IPS-15b (cell line): ENCODE data around the gene RPL15.
"Not testable (repeated sequence)": the region's sequence is repeated elsewhere in the genome, so short reads cannot be mapped to it uniquely, and the experiment has no call there.

Experiments
- H3K27me3 ChIP-seq: one replicate; pipeline ENCODE4 v1.6.1; 2013; ENCODE audit warnings: low read length; ENCODE audit not compliant: control insufficient read depth, insufficient read depth
- H3K36me3 ChIP-seq: one replicate; pipeline ENCODE4 v1.6.1; 2013; ENCODE audit warnings: low read length; ENCODE audit not compliant: control insufficient read depth, insufficient read depth
- H3K4me1 ChIP-seq: one replicate; pipeline ENCODE4 v1.6.1; 2013; ENCODE audit warnings: mild to moderate bottlenecking, low read length; ENCODE audit not compliant: control insufficient read depth, insufficient read depth
- H3K4me3 ChIP-seq: one replicate; pipeline ENCODE4 v1.5.1; 2013; ENCODE audit warnings: low read depth, low read length
- H3K9ac ChIP-seq: one replicate; pipeline ENCODE4 v1.6.1; 2013; ENCODE audit warnings: low read depth, mild to moderate bottlenecking, low read length
- H3K9me3 ChIP-seq: one replicate; pipeline ENCODE4 v1.6.1; 2013; ENCODE audit warnings: mild to moderate bottlenecking, low read length; ENCODE audit not compliant: control insufficient read depth, insufficient read depth

RPL15 gene

GRCh38 chr3:23917679-23918303, 859 bp downstream of the RPL15 start:
- H3K4me3 ChIP-seq, result peak overlapping the region; percentile 94
- H3K9ac ChIP-seq, result peak overlapping the region; percentile 99
- not testable (repeated sequence) for H3K4me1 ChIP-seq, H3K27me3 ChIP-seq, H3K9me3 ChIP-seq
- H3K36me3 ChIP-seq, result peaks cover 13% of the 10 kb centered on the region

GRCh38 chr3:23918331-23918730, 1.4 kb downstream of the RPL15 start:
- not testable (repeated sequence) for H3K9me3 ChIP-seq, H3K27me3 ChIP-seq, H3K4me1 ChIP-seq
- H3K9ac ChIP-seq, result peak overlapping the region; percentile 99
- peaks cover 13% of the 10 kb centered on the region for H3K36me3 ChIP-seq
- H3K4me3 ChIP-seq, result peak overlapping the region; percentile 94

DNA sequence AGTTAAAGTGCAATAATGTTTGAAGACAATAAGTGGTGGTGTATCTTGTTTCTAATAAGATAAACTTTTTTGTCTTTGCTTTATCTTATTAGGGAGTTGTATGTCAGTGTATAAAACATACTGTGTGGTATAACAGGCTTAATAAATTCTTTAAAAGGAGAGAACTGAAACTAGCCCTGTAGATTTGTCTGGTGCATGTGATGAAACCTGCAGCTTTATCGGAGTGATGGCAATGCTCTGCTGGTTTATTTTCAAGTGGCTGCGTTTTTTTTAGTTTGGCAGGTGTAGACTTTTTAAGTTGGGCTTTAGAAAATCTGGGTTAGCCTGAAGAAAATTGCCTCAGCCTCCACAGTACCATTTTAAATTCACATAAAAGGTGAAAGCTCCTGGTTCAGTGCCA, 2.7 kb downstream of the RPL15 start:
- Histone ChIP-seq H3K9ac (no peak overlapping the region), H3K4me3 (no peak overlapping the region), H3K36me3 (peaks cover 13% of the 10 kb centered on the region), H3K9me3 (no peaks in the 10 kb centered on the region), H3K27me3 (peaks cover 8% of the 10 kb centered on the region), H3K4me1 (no peaks in the 10 kb centered on the region)

DNA sequence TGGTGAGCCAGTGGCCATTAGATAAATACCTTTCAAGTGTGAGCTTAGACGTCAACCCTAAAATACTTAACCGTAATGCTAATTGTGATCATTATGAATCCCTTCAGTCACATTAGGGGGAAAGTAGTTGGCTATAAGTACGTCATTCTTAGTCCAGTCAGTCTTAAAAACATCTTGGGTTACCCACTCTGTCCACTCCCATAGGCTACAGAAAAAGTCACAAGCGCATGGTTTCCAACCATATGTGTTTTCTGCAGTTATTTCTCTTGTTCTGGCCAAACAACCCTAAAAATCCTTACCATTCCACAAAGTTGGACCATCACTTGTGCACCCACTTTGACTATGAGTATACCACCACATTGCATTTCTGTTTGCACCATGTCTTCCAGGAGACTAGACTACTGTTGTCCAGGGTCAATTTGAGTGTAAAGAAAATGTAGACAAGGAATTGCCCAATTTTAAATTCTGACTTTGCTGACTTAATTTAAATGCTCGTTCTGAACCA, 3.3 kb downstream of the RPL15 start:
- Histone ChIP-seq H3K4me3 (no peak overlapping the region), H3K36me3 (peaks cover 13% of the 10 kb centered on the region)

GRCh38 chr3:23921052-23921511, 4.2 kb downstream of the RPL15 start:
- Histone ChIP-seq H3K9me3 (no peaks in the 10 kb centered on the region), H3K4me1 (no peaks in the 10 kb centered on the region), H3K36me3 (peaks cover 13% of the 10 kb centered on the region), H3K4me3 (no peak overlapping the region), H3K9ac (no peak overlapping the region), H3K27me3 (peaks cover under 1% of the 10 kb centered on the region)

More for the DNA sequence above, 3.3 kb downstream of the RPL15 start:
- Histone ChIP-seq H3K9me3 (no peaks in the 10 kb centered on the region), H3K9ac (no peak overlapping the region), H3K4me1 (no peaks in the 10 kb centered on the region), H3K27me3 (peaks cover 8% of the 10 kb centered on the region)

GRCh38 chr3:23923786-23924185, 6.9 kb downstream of the RPL15 start:
- peaks cover 2% of the 10 kb centered on the region for H3K36me3 ChIP-seq
- H3K27me3 ChIP-seq, result no peaks in the 10 kb centered on the region
- H3K4me3 ChIP-seq, result no peak overlapping the region
- no peak overlapping the region for H3K9ac ChIP-seq
- H3K9me3 ChIP-seq, result no peaks in the 10 kb centered on the region
- no peaks in the 10 kb centered on the region for H3K4me1 ChIP-seq

DNA sequence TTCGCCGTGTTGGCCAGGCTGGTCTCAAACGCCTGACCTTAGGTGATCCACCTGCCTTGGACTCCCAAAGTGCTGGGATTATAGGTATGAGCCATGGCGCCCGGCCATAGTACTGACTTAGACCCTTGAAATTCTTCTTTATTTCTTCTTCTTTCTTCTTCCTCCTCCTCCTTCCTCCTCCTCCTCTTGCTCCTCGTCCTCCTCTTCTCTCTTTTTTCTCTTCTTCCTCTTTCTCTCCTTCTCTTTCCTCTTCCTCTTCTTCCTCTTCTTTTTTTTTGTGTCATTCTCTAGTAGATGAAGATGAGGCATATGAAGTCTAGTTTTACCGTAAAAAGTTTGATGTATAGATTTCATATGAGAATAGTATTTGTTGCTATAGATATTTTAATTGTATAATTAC, 9.3 kb downstream of the RPL15 start:
- H3K9ac ChIP-seq, result no peak overlapping the region
- no peaks in the 10 kb centered on the region for H3K27me3 ChIP-seq
- no peak overlapping the region for H3K4me3 ChIP-seq
- no peaks in the 10 kb centered on the region for H3K9me3 ChIP-seq
- no peaks in the 10 kb centered on the region for H3K36me3 ChIP-seq
- peaks cover under 1% of the 10 kb centered on the region for H3K4me1 ChIP-seq

- Histone ChIP-seq H3K36me3 (no peaks in the 10 kb centered on the region), H3K9me3 (no peaks in the 10 kb centered on the region), H3K4me3 (no peak overlapping the region), H3K9ac (no peak overlapping the region), H3K4me1 (peaks cover 3% of the 10 kb centered on the region), H3K27me3 (no peaks in the 10 kb centered on the region)
Observed at GRCh38 chr3:23926736-23927135, 9.8 kb downstream of the RPL15 start.

DNA sequence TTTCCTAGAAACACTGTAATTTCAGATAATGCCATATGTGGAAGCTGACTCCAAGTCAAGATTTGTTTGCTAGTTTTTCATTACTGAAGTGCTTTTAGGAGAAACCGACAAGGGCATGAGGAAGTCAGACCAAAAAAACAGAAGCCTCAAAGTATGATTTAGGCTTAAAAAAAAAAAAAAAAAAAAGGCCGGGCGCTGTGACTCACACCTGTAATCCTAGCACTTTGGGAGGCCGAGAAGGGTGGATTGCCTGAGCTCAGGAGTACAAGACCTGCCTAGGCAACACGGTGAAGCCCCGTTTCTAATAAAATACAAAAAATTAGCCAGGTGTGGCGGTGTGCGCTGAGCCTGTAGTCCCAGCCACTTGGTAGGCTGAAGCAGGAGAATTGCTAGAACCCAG, 11.6 kb downstream of the RPL15 start:
- no peaks in the 10 kb centered on the region for H3K9me3 ChIP-seq
- no peak overlapping the region for H3K4me3 ChIP-seq
- H3K4me1 ChIP-seq, result peaks cover 3% of the 10 kb centered on the region
- no peaks in the 10 kb centered on the region for H3K27me3 ChIP-seq
- no peaks in the 10 kb centered on the region for H3K36me3 ChIP-seq
- no peak overlapping the region for H3K9ac ChIP-seq

DNA sequence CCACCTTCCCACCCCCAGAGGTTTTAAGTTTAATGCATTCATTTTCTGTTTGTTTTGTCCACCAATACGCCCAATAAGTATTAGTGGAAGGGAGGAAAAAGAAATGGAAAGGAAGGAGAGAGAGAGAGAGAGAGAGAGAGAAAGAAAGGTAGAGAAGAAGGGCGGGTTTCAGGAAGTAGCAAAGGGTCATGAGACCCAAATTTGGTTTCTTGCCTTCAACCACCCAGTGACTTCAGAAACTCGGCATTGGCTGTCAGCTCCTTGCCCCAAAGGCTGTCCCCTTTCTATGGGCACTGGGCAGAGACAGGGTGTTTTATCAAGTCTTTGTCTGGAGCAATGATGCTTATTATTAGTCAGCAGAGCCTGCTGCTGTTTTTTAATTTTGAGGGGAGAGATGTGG, 14.7 kb downstream of the RPL15 start:
- Histone ChIP-seq H3K9me3 (no peaks in the 10 kb centered on the region), H3K36me3 (no peaks in the 10 kb centered on the region), H3K4me1 (peaks cover 3% of the 10 kb centered on the region), H3K9ac (no peak overlapping the region), H3K27me3 (no peaks in the 10 kb centered on the region), H3K4me3 (no peak overlapping the region)

- H3K4me3 ChIP-seq, result no peak overlapping the region
- H3K9ac ChIP-seq, result no peak overlapping the region
- H3K36me3 ChIP-seq, result no peaks in the 10 kb centered on the region
- H3K27me3 ChIP-seq, result no peaks in the 10 kb centered on the region
- H3K9me3 ChIP-seq, result no peaks in the 10 kb centered on the region
- peaks cover 3% of the 10 kb centered on the region for H3K4me1 ChIP-seq
Observed at GRCh38 chr3:23932571-23932970, 15.6 kb downstream of the RPL15 start.

DNA sequence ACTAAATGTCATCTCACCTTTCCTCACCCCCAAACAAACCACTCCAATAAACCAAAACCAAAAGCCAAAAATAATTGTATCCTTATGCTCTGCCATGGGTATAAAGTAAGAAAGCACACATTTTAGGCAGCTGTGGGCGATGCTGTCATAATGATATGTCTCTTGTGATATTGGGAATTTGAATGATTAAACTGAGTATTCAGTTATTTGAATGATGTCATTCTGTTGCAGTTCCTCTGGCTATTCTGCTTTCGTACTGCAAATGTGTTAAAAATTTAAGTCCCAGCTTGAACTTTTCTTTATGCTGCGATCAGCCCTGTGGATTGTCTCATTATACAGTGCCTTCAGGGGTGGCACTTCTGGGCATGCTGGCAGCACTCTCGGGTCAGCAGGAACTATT, 17.3 kb downstream of the RPL15 start:
- Histone ChIP-seq H3K9me3 (no peaks in the 10 kb centered on the region), H3K9ac (no peak overlapping the region), H3K36me3 (no peaks in the 10 kb centered on the region), H3K27me3 (no peaks in the 10 kb centered on the region), H3K4me1 (peaks cover 3% of the 10 kb centered on the region), H3K4me3 (no peak overlapping the region)
